GM23338 (cell line): ENCODE measurements around the gene HEPACAM2. TPM values are rescaled to one million over a fixed set of nuclear protein-coding genes. Genes with fewer than 3 reads are reported as not detected.

ENCODE experiments used
- ATAC-seq: fragments of 200-7000 bp; cut with Tn5 transposase; 3 replicates; pipeline ENCODE4 v1.9.1; 2020
- DNase-seq: peaks from one replicate; pipeline ENCODE4 v3.0.0-alpha.2; 2015; ENCODE audit warnings: low spot score
- H2AFZ ChIP-seq: fragments of 200-600 bp; sonication (generic); 2 replicates; pipeline ENCODE4 v1.8.0; 2016; ENCODE audit warnings: antibody characterized with exemption, mild to moderate bottlenecking, moderate library complexity
- H3F3A ChIP-seq: fragments of 200-600 bp; sonication (generic); replicated peaks from 2 replicates; pipeline ENCODE4 v1.8.0; 2017; ENCODE audit warnings: antibody characterized with exemption, mixed run types, low read depth
- H3K27ac ChIP-seq: fragments of 200-600 bp; sonication (generic); 2 replicates; pipeline ENCODE4 v1.6.1; 2016; ENCODE audit warnings: low read depth
- H3K27me3 ChIP-seq: fragments of 200-600 bp; sonication (generic); 2 replicates; pipeline ENCODE4 v1.8.0; 2016; ENCODE audit warnings: mild to moderate bottlenecking, mixed run types, moderate library complexity; ENCODE audit not compliant: insufficient read depth
- H3K36me3 ChIP-seq: fragments of 200-600 bp; sonication (generic); 2 replicates; pipeline ENCODE4 v1.8.0; 2016; ENCODE audit warnings: mild to moderate bottlenecking; ENCODE audit not compliant: insufficient read depth
- H3K4me1 ChIP-seq: fragments of 200-600 bp; sonication (generic); 2 replicates; pipeline ENCODE4 v1.8.0; 2016; ENCODE audit warnings: mild to moderate bottlenecking, moderate library complexity; ENCODE audit not compliant: insufficient read depth
- H3K4me2 ChIP-seq: fragments of 200-600 bp; sonication (generic); 2 replicates; pipeline ENCODE4 v1.7.1; 2017; ENCODE audit warnings: mixed run types
- H3K4me3 ChIP-seq: fragments of 200-600 bp; sonication (generic); 2 replicates; pipeline ENCODE4 v1.6.1; 2016; ENCODE audit warnings: mixed run types
- H3K79me2 ChIP-seq: fragments of 200-600 bp; sonication (generic); replicated peaks from 2 replicates; pipeline ENCODE4 v1.8.0; 2017; ENCODE audit warnings: mild to moderate bottlenecking; ENCODE audit not compliant: insufficient read depth
- H3K9me2 ChIP-seq: fragments of 200-600 bp; sonication (generic); 2 replicates; pipeline ENCODE4 v1.8.0; 2017; ENCODE audit not compliant: insufficient read depth
- H4K20me1 ChIP-seq: fragments of 200-600 bp; sonication (generic); replicated peaks from 2 replicates; pipeline ENCODE4 v1.8.0; 2017; ENCODE audit warnings: mild to moderate bottlenecking; ENCODE audit not compliant: insufficient read depth
- H3K27ac Mint-ChIP-seq: 2 replicates; pipeline ENCODE4 v1.8.0; 2020; ENCODE audit warnings: inconsistent platforms, mild to moderate bottlenecking, moderate library complexity, mixed read lengths
- H3K27me3 Mint-ChIP-seq: 3 replicates; pipeline ENCODE4 v1.8.0; 2022; ENCODE audit warnings: low read depth, mild to moderate bottlenecking, moderate library complexity, mixed read lengths, inconsistent platforms; ENCODE audit not compliant: insufficient read depth, poor library complexity
- H3K36me3 Mint-ChIP-seq: 3 replicates; pipeline ENCODE4 v1.8.0; 2021; ENCODE audit warnings: low read depth, mild to moderate bottlenecking, inconsistent platforms, moderate library complexity, mixed read lengths
- H3K4me1 Mint-ChIP-seq: 3 replicates; pipeline ENCODE4 v1.8.0; 2020; ENCODE audit warnings: mild to moderate bottlenecking, inconsistent platforms, mixed read lengths
- H3K4me3 Mint-ChIP-seq: 3 replicates; pipeline ENCODE4 v1.8.0; 2021; ENCODE audit warnings: moderate library complexity, mild to moderate bottlenecking, inconsistent platforms, mixed read lengths
- H3K9me3 Mint-ChIP-seq: 3 replicates; pipeline ENCODE4 v1.8.0; 2020; ENCODE audit warnings: moderate library complexity, mild to moderate bottlenecking, inconsistent platforms, mixed read lengths
- CREB1 ChIP-seq: fragments of 250-450 bp; sonication (Bioruptor Pico); IDR thresholded peaks from 2 replicates; pipeline ENCODE4 v1.5.0; 2020; ENCODE audit warnings: low read depth, mild to moderate bottlenecking, moderate library complexity
- CTCF ChIP-seq, 2 experiments: fragments of 200-600 bp in 1 of 2; sonication (generic) in 1 of 2; conservative IDR thresholded peaks; 2 replicates each; pipeline versions ENCODE4 v1.5.1 to v1.6.1; 2016 to 2017; ENCODE audit warnings: antibody characterized with exemption in 2 of 2, low read depth in 2 of 2, mild to moderate bottlenecking in 2 of 2, moderate library complexity in 1 of 2
- ETS1 ChIP-seq: IDR thresholded peaks from 2 replicates; pipeline ENCODE4 v1.6.1; 2016; ENCODE audit warnings: antibody characterized with exemption
- EZH2 ChIP-seq: fragments of 200-600 bp; sonication (generic); IDR thresholded peaks from one replicate; pipeline ENCODE4 v1.8.0; 2017; ENCODE audit warnings: antibody characterized with exemption, mild to moderate bottlenecking, low read depth; ENCODE audit not compliant: unreplicated experiment
- EZH2phosphoT487 ChIP-seq: fragments of 200-600 bp; sonication (generic); IDR thresholded peaks from one replicate; pipeline ENCODE4 v1.8.1; 2018; ENCODE audit warnings: antibody characterized with exemption; ENCODE audit not compliant: unreplicated experiment
- NANOG ChIP-seq: IDR thresholded peaks from 2 replicates; pipeline ENCODE4 v1.6.1; 2016; ENCODE audit warnings: antibody characterized with exemption, borderline replicate concordance
- ZNF114 ChIP-seq: fragments of 250-450 bp; sonication (Bioruptor Pico); IDR thresholded peaks from 2 replicates; pipeline ENCODE4 v1.5.0; 2020; ENCODE audit warnings: mild to moderate bottlenecking, moderate library complexity
- ZNF331 ChIP-seq: fragments of 250-450 bp; sonication (Bioruptor Pico); IDR thresholded peaks from 2 replicates; pipeline ENCODE4 v1.5.0; 2020; ENCODE audit warnings: low read depth, mild to moderate bottlenecking, moderate library complexity
- ZNF462 ChIP-seq: fragments of 250-450 bp; sonication (Bioruptor Pico); IDR thresholded peaks from 2 replicates; pipeline ENCODE4 v1.5.0; 2020; ENCODE audit warnings: mild to moderate bottlenecking, moderate library complexity
- polyA plus RNA-seq: library from polyadenylated mRNA; unstranded; fragments of >200 nt; fragmentation: Nextera tagmentation; extraction: Ambion mirVana; gene quantifications from 2 replicates; pipeline ENCODE4 v1.2.1, GENCODE V29; 2016
- total RNA-seq: library from RNA; depleted of rRNA; stranded (reverse); fragments of >200 nt; shearing (Covaris generic); gene quantifications from 2 replicates; pipeline ENCODE4 v1.2.3, GENCODE V29; 2014
- TF ChIP-seq, protein P1 (sequence below): IDR thresholded peaks from one replicate; pipeline ENCODE4 v1.6.1; 2018; ENCODE audit warnings: antibody characterized with exemption; ENCODE audit not compliant: unreplicated experiment

Gene HEPACAM2
- total and polyA plus RNA-seq, 2 experiments from 2014 or later = not detected

DNA sequence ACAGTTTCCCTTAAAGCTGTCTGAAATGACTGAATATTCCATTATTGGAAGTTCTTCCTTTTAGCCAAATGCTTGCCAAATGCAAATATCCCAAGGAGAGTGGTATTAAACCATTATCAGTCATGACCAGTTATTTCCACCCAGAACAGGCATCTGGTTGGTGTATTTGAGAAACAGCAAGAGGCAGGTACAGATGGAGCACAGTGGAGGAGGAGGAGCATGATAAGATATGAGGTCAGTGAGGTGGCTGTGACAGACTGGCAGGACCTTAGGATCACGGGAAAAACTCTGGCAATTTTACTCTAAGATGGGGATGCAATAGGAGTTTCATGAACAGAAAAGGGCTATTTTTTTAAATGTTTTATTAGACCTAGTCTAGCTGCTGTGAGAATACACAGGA lies 6.4 kb downstream of the HEPACAM2 start:
- Histone ChIP-seq H3K36me3 (no peaks in the 10 kb centered on the region), H3K27me3 (no peaks in the 10 kb centered on the region), H3K4me1 (no peaks in the 10 kb centered on the region), H3K4me3 (no peak overlapping the region), H3K4me2 (no peak overlapping the region), H3K79me2 (no peaks in the 10 kb centered on the region), H3K27ac (no peak overlapping the region), H3F3A (no peaks in the 10 kb centered on the region), H2AFZ (no peak overlapping the region), H3K9me2 (no peaks in the 10 kb centered on the region; the same call in 1 of the 2 replicates), H4K20me1 (no peaks in the 10 kb centered on the region)
- H3K27me3 Mint-ChIP-seq = no peaks in the 10 kb centered on the region
- H3K36me3 Mint-ChIP-seq = no peaks in the 10 kb centered on the region
- H3K9me3 Mint-ChIP-seq = no peaks in the 10 kb centered on the region
- TF ChIP-seq EZH2phosphoT487 (no peak), ZNF331 (CRISPR knock-in tag) (no peak), ETS1 (no peak), EZH2 (no peak), CTCF (conservative IDR thresholded peaks at IDR 0.05; ENCODE audit: low read depth in 2 of 2) (no peak), CREB1 (CRISPR knock-in tag) (no peak), ZNF114 (CRISPR knock-in tag) (no peak), ZNF462 (no peak), NANOG (no peak)
- TF ChIP-seq, protein P1, sequence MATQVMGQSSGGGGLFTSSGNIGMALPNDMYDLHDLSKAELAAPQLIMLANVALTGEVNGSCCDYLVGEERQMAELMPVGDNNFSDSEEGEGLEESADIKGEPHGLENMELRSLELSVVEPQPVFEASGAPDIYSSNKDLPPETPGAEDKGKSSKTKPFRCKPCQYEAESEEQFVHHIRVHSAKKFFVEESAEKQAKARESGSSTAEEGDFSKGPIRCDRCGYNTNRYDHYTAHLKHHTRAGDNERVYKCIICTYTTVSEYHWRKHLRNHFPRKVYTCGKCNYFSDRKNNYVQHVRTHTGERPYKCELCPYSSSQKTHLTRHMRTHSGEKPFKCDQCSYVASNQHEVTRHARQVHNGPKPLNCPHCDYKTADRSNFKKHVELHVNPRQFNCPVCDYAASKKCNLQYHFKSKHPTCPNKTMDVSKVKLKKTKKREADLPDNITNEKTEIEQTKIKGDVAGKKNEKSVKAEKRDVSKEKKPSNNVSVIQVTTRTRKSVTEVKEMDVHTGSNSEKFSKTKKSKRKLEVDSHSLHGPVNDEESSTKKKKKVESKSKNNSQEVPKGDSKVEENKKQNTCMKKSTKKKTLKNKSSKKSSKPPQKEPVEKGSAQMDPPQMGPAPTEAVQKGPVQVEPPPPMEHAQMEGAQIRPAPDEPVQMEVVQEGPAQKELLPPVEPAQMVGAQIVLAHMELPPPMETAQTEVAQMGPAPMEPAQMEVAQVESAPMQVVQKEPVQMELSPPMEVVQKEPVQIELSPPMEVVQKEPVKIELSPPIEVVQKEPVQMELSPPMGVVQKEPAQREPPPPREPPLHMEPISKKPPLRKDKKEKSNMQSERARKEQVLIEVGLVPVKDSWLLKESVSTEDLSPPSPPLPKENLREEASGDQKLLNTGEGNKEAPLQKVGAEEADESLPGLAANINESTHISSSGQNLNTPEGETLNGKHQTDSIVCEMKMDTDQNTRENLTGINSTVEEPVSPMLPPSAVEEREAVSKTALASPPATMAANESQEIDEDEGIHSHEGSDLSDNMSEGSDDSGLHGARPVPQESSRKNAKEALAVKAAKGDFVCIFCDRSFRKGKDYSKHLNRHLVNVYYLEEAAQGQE = no peak
- no peak overlapping the region for H3K4me3 Mint-ChIP-seq
- ATAC-seq (no peak), DNase-seq (no peak)
- no peak overlapping the region for H3K27ac Mint-ChIP-seq
- H3K4me1 Mint-ChIP-seq = no peaks in the 10 kb centered on the region
